GM18951 (cell line): ENCODE results near the gene DDAH1.

ENCODE experiments used
- POLR2A ChIP-seq: IDR thresholded peaks from 4 replicates; pipeline ENCODE4 v1.6.1; 2011; ENCODE audit warnings: mild to moderate bottlenecking; ENCODE audit not compliant: insufficient read length, insufficient read depth; ENCODE audit errors: extremely low read depth
- in situ Hi-C: fragments of 300-500 bp; cut with MboI; formaldehyde crosslinking; loops from one replicate; pipeline ENCODE4 v1.12.0; 2022; ENCODE audit warnings: low sequenced_read_pairs, mixed read lengths, inconsistent platforms; ENCODE audit not compliant: unreplicated experiment

DDAH1 gene

DNA sequence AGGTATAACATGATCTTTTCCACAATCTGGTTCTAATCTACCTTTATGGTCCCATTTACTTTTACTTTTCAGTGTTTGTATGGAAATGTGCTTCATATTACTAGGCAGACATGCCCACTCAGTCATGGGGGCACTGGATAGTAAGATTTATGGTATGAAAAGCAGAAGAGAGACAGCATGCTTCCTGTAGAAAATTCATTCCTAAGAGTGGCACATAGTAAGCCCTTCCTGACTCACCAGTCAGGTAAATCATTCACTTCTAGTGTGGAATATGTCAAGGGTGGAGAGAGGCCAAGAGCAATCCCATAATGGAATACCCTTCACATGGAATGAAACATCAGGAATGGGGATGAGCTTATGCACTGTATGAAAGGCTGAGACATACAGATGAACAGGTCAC, 139.0 kb downstream of the DDAH1 start:
- in situ Hi-C loops = no loop called here
- no peak for TF ChIP-seq POLR2A

DNA sequence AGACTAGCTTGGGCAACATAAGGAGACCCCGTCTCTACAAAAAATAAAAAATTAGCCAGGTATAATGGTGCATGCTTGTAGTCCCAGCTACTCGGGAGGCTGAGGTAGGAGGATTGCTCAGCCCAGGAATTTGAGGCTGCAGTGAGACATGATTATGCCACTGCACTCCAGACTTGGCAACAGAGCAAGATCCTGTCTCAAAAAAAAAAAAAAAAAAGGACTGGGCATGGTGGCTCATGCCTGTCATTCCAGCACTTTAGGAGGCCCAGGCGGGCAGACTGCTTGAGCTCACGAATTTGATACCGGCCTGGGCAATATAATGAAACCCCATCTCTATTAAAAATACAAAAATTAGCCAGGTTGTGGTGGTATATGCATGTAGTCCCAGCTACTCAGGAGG, 141.2 kb downstream of the DDAH1 start:
- in situ Hi-C loops = no loop called here
- no peak for TF ChIP-seq POLR2A

DNA sequence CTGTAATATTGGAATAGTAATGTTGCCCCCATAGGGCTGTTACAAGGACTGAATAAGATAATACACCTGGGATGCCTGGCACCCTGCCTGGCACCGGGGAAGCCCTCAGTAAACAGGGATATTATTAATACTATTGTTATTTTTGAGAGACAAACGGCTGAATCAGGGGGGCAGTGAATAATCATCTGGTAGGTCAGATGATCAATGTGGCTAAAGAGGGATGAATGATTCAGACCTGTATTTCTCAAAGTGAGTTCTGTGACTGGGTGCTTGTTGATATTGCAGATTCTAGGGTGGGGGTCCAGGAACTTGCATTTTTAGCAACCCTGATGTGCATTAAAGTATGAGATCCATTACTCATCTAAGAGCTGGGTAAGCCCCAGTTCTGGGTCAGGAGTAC, 142.3 kb downstream of the DDAH1 start:
- in situ Hi-C loops = no loop called here
- TF ChIP-seq POLR2A = no peak

DNA sequence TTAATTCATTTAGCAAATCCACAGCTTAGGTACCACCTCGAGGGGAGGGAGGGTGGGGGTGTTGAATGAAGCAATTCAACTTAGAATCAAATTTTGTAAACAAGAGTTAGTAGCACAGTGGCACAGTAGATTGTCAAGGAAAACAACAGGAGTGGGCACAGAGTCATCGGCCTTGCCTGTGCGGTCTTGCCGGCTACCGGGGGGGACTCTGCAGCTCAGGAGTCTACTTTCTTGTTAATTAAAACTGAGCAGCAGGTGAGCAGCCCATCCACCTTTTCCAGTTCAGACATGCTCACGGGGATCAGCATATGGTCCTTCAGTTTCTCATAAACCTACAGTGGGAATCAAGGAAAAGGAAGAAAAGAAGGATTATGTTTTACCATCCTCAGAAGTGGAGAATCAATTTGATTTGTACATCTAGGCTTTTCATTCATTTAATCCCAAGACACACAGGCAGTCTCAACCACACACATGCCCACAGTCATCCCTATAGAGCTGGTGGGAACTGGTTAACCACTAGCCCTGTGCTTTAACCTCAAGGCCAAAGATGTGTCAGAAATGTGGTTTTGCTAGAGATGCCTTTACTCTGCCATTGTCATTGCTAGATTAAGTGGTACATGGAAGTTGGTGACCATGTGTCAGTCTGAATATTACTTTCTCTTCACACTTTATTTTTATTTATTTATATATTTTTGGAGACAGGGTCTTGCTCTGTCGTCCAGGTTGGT, 143.6 kb downstream of the DDAH1 start:
- in situ Hi-C loops = no loop called here
- no peak for TF ChIP-seq POLR2A

DNA sequence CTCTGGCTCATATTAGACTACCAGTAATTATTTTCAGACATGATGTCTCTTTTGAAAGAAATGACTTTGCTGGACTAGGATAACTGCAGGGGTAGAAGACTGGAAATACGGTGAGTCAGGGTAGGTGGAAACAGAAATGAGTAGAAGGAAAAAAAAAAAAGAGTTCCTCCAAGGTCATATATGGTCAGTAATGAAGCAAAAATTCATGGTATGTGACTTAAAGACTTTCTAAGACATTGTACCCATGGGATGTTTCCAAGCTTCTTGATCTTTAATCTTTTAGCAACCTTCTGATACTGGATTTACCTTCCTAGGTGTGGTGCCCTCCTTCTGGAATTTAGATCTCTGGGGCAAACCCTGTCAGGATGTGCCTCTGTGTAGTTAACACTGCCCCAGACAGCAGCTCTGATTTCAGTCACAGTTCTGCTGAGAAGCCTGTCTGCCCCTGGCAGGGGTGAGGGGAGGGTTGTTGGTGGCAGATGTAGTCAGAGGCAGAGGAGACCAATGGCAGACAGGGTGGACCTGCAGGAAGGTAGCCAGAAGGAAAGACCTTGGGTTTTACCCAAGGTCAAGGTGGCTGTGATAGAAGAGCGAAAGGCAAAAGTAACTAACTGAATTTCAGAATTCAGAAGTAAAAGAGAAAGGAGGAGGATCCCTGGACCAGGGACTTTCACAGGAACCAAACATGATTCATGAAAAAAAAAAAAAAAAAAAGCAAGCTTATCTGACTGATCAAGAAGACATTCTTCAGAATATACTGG, 144.4 kb downstream of the DDAH1 start:
- TF ChIP-seq POLR2A = no peak
- in situ Hi-C loops = no loop called here

DNA sequence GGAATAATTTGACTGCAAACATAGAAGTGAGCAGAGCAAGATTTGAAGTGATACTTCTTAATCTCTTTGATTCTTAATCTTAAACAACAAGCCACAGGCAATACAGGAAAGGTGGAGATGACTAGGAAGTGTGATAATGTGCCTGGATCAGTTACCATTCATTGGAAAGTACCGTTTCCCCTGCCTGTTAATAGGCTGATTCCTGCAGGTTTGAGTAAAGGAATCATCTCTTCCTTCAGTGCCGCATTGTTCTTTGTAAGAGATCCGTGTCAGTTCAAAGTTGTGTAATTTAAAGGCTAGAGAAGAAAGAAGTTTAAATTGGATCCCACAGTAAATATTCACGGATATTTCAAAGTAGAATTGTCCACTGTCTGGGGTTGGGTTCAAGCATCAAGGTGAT, 145.0 kb downstream of the DDAH1 start:
- in situ Hi-C loops = loop anchor here (10.0 kb wide), 1 partner anchor 275 kb away; no protein-coding TSS in a partner anchor

DNA sequence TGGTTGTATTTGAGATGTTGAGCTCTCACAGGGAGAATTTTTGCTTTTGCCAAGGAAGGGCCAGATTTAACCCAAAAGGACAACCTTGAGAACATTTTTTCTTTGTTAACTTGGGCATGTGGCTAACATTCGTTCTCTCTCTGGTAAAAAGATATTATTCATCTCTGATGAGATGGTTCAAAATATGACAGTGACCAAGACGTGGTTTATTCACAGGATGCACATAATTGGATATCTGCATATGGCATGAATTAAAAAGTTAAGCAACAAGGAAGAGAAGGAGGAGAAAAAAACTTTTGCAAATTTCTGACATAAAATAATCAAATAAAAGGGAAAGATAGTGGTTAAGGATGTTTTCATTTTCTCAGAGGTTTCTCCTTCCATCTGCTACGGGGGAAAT, 145.5 kb downstream of the DDAH1 start:
- TF ChIP-seq POLR2A = no peak
- in situ Hi-C loops = loop anchor here (10.0 kb wide), 1 partner anchor 275 kb away; no protein-coding TSS in a partner anchor

More for the DNA sequence above, 145.0 kb downstream of the DDAH1 start:
- TF ChIP-seq POLR2A = no peak

DNA sequence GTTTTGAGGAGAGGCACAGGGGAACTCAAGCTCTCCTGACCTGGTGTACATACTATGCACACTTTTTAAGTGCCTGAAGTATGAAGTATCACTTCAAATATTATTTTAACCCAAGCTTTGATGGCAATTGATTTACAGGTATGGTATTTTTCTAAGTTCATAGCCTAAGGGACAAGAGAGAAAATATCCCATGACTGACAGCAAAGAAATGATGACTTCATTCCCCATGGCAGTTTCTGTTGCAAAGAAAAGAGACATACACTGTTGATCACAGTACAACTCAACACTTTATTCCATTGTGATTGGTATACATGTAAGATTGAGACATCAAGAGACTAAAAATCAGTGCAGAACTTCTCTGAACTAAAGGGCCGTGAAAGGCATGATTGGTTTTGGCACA, 146.7 kb downstream of the DDAH1 start:
- no peak for TF ChIP-seq POLR2A
- in situ Hi-C loops = loop anchor here (10.0 kb wide), 1 partner anchor 277 kb away; no protein-coding TSS in a partner anchor

DNA sequence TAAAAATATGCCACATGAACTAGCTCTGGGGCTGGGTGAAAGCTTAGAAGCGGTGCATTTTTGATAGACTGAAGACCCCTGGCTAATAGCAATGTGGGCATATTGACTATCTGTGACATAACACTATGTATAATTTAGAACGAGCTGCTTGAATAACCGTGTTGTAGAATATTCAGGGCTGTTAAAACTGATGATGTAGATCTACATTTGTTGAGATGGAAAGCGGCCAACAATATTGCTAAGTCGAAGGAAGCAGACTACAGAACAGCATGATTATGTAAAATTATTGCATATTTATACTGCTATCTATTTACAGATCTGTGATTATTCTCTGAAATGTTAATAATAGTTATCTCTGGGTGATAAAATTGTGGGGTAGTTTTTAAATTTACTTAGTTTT, 147.4 kb downstream of the DDAH1 start:
- in situ Hi-C loops = loop anchor here (10.0 kb wide), 1 partner anchor 277 kb away; no protein-coding TSS in a partner anchor
- no peak for TF ChIP-seq POLR2A

DNA sequence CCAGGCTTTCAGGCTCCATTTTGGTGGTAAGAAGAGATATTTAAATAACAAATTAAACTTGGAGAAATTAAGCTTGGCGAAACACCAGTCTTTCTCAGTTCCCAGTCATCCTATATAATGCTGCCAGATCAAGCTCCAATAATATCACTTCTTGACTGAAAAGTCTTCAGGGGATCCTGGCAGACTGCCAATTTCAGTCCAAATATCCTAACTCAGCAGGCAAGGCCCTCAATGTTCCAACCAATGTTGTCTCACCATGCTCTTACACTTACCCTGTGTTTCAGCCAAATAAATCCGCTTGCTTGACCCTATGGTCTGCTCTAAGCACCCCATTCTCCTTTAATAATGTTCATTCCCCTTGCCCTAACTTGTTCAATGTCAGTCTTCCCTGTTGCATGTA, 148.6 kb downstream of the DDAH1 start:
- in situ Hi-C loops = loop anchor here (10.0 kb wide), 1 partner anchor 278 kb away; no protein-coding TSS in a partner anchor
- no peak for TF ChIP-seq POLR2A

DNA sequence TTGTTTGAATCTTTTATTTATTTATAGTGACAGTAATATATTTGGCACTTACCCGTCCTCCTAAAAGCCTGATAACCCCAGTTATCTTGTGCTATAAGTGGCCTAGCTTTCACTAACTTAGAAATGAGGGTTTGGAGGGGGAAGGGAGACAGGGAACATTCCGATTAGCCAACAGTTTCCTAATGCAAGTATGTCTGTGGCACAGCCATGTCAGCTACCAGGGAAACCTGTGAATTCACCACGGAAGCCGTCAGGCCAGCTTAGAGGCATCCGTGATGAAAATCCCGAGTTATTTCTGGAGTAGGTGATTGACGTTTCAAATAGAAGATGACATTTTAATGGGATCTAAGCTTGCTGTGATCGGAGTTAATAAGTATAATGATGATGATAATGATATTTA, 149.2 kb downstream of the DDAH1 start:
- in situ Hi-C loops = loop anchor here (10.0 kb wide), 1 partner anchor 279 kb away; no protein-coding TSS in a partner anchor
- TF ChIP-seq POLR2A = no peak

DNA sequence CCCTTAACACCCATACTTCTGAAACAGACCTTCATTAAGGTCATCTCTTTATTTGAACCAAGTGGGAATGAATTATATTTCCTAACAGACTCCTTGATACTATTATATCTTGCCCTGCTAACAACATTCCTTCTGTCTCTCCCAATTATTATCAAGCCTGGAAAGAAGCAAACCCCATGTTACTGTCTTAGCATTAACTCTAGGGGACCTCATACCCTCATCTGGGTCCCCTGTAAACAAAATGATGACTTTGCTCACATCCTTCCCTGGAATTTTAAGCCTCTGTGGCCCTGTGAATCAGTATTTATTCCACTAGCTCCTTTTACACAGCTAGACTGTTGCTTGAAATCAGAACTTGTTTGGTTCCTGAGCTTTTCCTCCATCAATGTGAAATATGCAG, 150.2 kb downstream of the DDAH1 start:
- in situ Hi-C loops = loop anchor here (10.0 kb wide), 1 partner anchor 280 kb away; no protein-coding TSS in a partner anchor
- TF ChIP-seq POLR2A = no peak

DNA sequence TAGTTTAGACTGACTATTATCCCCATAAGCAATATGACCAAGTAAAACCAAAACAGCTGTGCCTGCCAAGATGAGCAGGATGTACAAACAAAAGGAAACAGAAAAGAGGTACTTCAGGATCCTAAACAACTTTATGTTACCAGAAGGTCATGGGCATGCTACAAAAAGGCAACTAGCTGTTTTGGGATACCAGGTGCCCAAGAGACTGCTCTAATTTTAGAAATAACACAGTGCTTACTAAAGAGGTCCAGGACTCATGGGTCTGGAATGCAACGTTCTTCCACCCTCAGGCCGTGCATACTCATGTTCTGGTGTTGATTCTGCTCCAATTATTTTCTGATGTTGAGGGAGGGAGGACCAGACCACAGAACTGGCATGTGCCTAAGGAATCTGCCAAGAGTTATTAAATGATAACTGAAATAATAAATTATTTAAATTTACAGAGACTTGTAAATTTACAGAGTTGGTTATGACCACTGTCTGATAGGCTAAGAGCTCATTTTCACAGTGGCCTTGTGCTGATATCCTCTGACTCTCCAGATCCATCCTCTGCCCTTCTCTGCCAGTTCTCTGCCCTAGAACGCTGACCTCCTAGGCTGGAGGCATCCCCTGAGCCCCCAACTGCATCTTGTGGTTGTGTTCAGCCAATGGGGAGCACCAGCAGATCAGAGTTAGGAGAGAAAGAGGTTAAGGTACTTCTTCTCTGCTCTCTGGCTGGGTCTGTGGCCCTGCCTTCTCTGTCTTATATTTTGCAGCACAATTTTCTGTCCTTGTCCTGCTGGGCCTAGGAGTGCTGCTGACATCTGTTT, 150.9 kb downstream of the DDAH1 start:
- in situ Hi-C loops = loop anchor here (10.0 kb wide), 1 partner anchor 281 kb away; no protein-coding TSS in a partner anchor

More for the DNA sequence above, 150.9 kb downstream of the DDAH1 start:
- no peak for TF ChIP-seq POLR2A
